HepG2 (cell line): ENCODE data around the gene DCTN3. TPM values are rescaled to one million over a fixed set of nuclear protein-coding genes. Genes with fewer than 3 reads are reported as not detected.

Source experiments
- ATAC-seq: fragments of 200-7000 bp; cut with Tn5 transposase; 3 replicates; pipeline ENCODE4 v1.9.1; 2020; ENCODE audit warnings: mild to moderate bottlenecking, moderate library complexity
- BruUV-seq: library from RNA; stranded (reverse); fragments of 400-500 nt; replicated peaks from 2 replicates; lab custom pipeline; 2021; lab: Mats Ljungman, UMichigan
- CTCF ChIA-PET: fragments of 300-600 bp; formaldehyde crosslinking; extraction: SDS; loops from one replicate; lab custom pipeline; 2021; ENCODE audit warnings: low total read pairs, inconsistent platforms, low intra/inter-chr PET ratio; lab: Yijun Ruan, JAX
- POLR2A ChIA-PET: fragments of 350-600 bp; sonication (Branson Sonifier 250); formaldehyde crosslinking; loops from one replicate; lab custom pipeline; 2020; ENCODE audit warnings: antibody characterized with exemption, inconsistent platforms; lab: Yijun Ruan, JAX
- DNase-seq: peaks from one replicate; pipeline ENCODE4 v3.0.0-alpha.2; 2015; ENCODE audit warnings: low spot score
- FAIRE-seq: peaks from 3 replicates; lab custom pipeline; 2011; peaks lifted over from hg19 to GRCh38; lab: Jason Lieb, UNC
- H2AFZ ChIP-seq: one replicate; pipeline ENCODE4 v1.6.1; 2011; ENCODE audit warnings: low read length, inconsistent platforms
- H3K27ac ChIP-seq: fragments of 300-600 bp; 3 replicates; pipeline ENCODE4 v1.8.0; 2011; ENCODE audit warnings: mixed run types, mild to moderate bottlenecking, mixed read lengths, low read length, inconsistent platforms; ENCODE audit not compliant: insufficient read depth; ENCODE audit errors: extremely low read length
- H3K27me3 ChIP-seq, 2 experiments: fragments of 200-600 bp in 1 of 2; 2 replicates in 1 of 2; 3 replicates in 1 of 2; pipeline versions ENCODE4 v1.6.0 to v1.8.0; 2011; ENCODE audit warnings: low read length in 2 of 2, mild to moderate bottlenecking in 2 of 2, moderate library complexity in 2 of 2, inconsistent platforms in 1 of 2; ENCODE audit not compliant: insufficient read depth in 2 of 2, control insufficient read depth in 1 of 2
- H3K36me3 ChIP-seq, 2 experiments: fragments of 200-600 bp in 1 of 2; replicated peaks in 1 of 2; 2 replicates in 1 of 2; 3 replicates in 1 of 2; pipeline versions ENCODE4 v1.5.1 to v1.8.0; 2011; ENCODE audit warnings: low read length in 2 of 2, inconsistent platforms in 1 of 2; ENCODE audit not compliant: insufficient read depth in 2 of 2, control insufficient read depth in 1 of 2
- H3K4me1 ChIP-seq: 2 replicates; pipeline ENCODE4 v1.5.1; 2012; ENCODE audit warnings: low read length, inconsistent platforms; ENCODE audit not compliant: insufficient read depth
- H3K4me2 ChIP-seq: 2 replicates; pipeline ENCODE4 v1.6.0; 2011; ENCODE audit warnings: low read depth, low read length, inconsistent platforms
- H3K4me3 ChIP-seq, 3 experiments: fragments of 200-600 bp in 1 of 3; sonication (generic), shearing (Covaris generic) in 1 of 3; replicated peaks in 1 of 3; 2 replicates each; pipeline ENCODE4 v1.5.1; 2011 to 2016; ENCODE audit warnings: low read length in 3 of 3, inconsistent platforms in 2 of 3, low read depth in 2 of 3, mild to moderate bottlenecking in 2 of 3, control low read depth in 1 of 3, mixed read lengths in 1 of 3; ENCODE audit not compliant: insufficient read depth in 1 of 3
- H3K79me2 ChIP-seq: one replicate; pipeline ENCODE4 v1.6.1; 2011; ENCODE audit warnings: low read length, inconsistent platforms; ENCODE audit not compliant: insufficient read depth
- H3K9ac ChIP-seq: 2 replicates; pipeline ENCODE4 v1.6.0; 2011; ENCODE audit warnings: mild to moderate bottlenecking, low read depth, low read length, inconsistent platforms; ENCODE audit not compliant: insufficient read depth
- H3K9me3 ChIP-seq: 2 replicates; pipeline ENCODE4 v1.5.1; 2012; ENCODE audit warnings: mild to moderate bottlenecking, low read length
- H4K20me1 ChIP-seq: 2 replicates; pipeline ENCODE4 v1.6.0; 2011; ENCODE audit warnings: inconsistent platforms, mild to moderate bottlenecking, low read length, moderate library complexity; ENCODE audit not compliant: insufficient read depth
- CHCHD3 ChIP-seq: sonication (generic); formaldehyde crosslinking; IDR thresholded peaks from 2 replicates; pipeline ENCODE4 v1.8.0; 2022; ENCODE audit warnings: mild to moderate bottlenecking, missing genetic modification reagents, moderate library complexity
- FLYWCH1 ChIP-seq: sonication (generic); formaldehyde crosslinking; IDR thresholded peaks from 2 replicates; pipeline ENCODE4 v1.8.1; 2023; ENCODE audit warnings: mild to moderate bottlenecking, missing genetic modification reagents
- HINFP ChIP-seq: sonication (generic); formaldehyde crosslinking; IDR thresholded peaks from 2 replicates; pipeline ENCODE4 v1.4.0; 2020; ENCODE audit warnings: low read depth, mild to moderate bottlenecking, missing genetic modification reagents
- HNF4A ChIP-seq: sonication (generic); formaldehyde crosslinking; IDR thresholded peaks from 2 replicates; pipeline ENCODE4 v1.4.0; 2020; ENCODE audit warnings: missing genetic modification reagents
- KLF9 ChIP-seq: IDR thresholded peaks from 2 replicates; pipeline ENCODE4 v1.6.1; 2016; ENCODE audit warnings: low read depth
- NCOA2 ChIP-seq: sonication (generic); formaldehyde crosslinking; IDR thresholded peaks from 2 replicates; pipeline ENCODE4 v1.8.0; 2022; ENCODE audit warnings: inconsistent platforms
- SMAD9 ChIP-seq: sonication (generic); formaldehyde crosslinking; IDR thresholded peaks from 2 replicates; pipeline ENCODE4 v1.5.1; 2020; ENCODE audit warnings: mild to moderate bottlenecking, missing genetic modification reagents
- U2AF1 ChIP-seq: fragments of 200-400 bp; formaldehyde crosslinking; optimal IDR thresholded peaks from 2 replicates; pipeline ENCODE3; 2017; ENCODE audit warnings: mild to moderate bottlenecking, low read depth, low read length
- ZBTB46 ChIP-seq: sonication (generic); formaldehyde crosslinking; IDR thresholded peaks from 2 replicates; pipeline ENCODE4 v1.4.0; 2020; ENCODE audit warnings: mild to moderate bottlenecking, missing genetic modification reagents, borderline replicate concordance
- ZFP36L2 ChIP-seq: sonication (generic); formaldehyde crosslinking; IDR thresholded peaks from 2 replicates; pipeline ENCODE4 v1.4.0; 2020; ENCODE audit warnings: missing genetic modification reagents
- ZNF124 ChIP-seq: sonication (generic); formaldehyde crosslinking; IDR thresholded peaks from 2 replicates; pipeline ENCODE4 v1.4.0; 2020; ENCODE audit warnings: missing genetic modification reagents
- WGBS: methylation state at CpG from one replicate; pipeline ENCODE4 v1.1.6; 2017; ENCODE audit warnings: low lambda C conversion rate; 5-methylcytosine and 5-hydroxymethylcytosine counted together
- in situ Hi-C: cut with HindIII; loops from 2 replicates; pipeline ENCODE4 v1.10.0; 2017; ENCODE audit warnings: low pct_unique_long_range_greater_than_20kb; ENCODE audit not compliant: extremely low pct_ligation_motif_present
- intact Hi-C: fragments of 100-400 bp; cut with micrococcal nuclease; formaldehyde crosslinking; loops from one replicate; pipeline ENCODE4 v1.10.0; 2022; ENCODE audit not compliant: unreplicated experiment
- polyA plus RNA-seq, 8 experiments: library from polyadenylated mRNA; depleted of rRNA in 3 of 8; stranded (reverse) in 7 of 8; unstranded in 1 of 8; fragments of >200 nt; fragmentation: Illumina TruSeq in 4 of 8; extraction: Trizol in 4 of 8; gene quantifications; 2 replicates each; pipeline versions ENCODE4 v1.2.1 to v1.2.3, GENCODE V29; 2011 to 2016; ENCODE audit warnings: low read depth in 4 of 8, missing spikeins in 1 of 8, mixed read lengths in 1 of 8; ENCODE audit not compliant: insufficient read depth in 1 of 8
- total RNA-seq, 5 experiments: library from RNA; depleted of rRNA; stranded (reverse); fragments of >200 nt; fragmentation: Illumina TruSeq; extraction: Trizol; gene quantifications; 2 replicates each; pipeline ENCODE4 v1.2.3, GENCODE V29; 2016; ENCODE audit warnings: low read depth in 1 of 5

Gene DCTN3
- total and polyA plus RNA-seq, 2 of the 13 experiments (the other 11 are each of a cell fraction or from before 2014, with no cell fraction given), result 27.4 to 34.5 TPM

GRCh38 chr9:34575241-34575640 lies 45.1 kb downstream of the DCTN3 start:
- peaks cover 13 to 81% of the 10 kb centered on the region in 2 experiments for H3K27me3 ChIP-seq

GRCh38 chr9:34574571-34574970 lies 45.7 kb downstream of the DCTN3 start:
- H3K9ac ChIP-seq, result no peak overlapping the region
- in situ Hi-C loops, result no loop called here
- ChIA-PET POLR2A (no interaction called here), CTCF (no interaction called here)
- no peak for DNase-seq
- no peaks in the 10 kb centered on the region for H3K36me3 ChIP-seq
- no peak overlapping the region for H3K27ac ChIP-seq
- no peak for FAIRE-seq
- no peaks in the 10 kb centered on the region for H4K20me1 ChIP-seq
- H3K9me3 ChIP-seq, result no peaks in the 10 kb centered on the region
- intact Hi-C loops, result no loop called here
- H3K4me2 ChIP-seq, result no peak overlapping the region
- H3K4me1 ChIP-seq, result no peaks in the 10 kb centered on the region
- no peaks in the 10 kb centered on the region for H3K79me2 ChIP-seq
- WGBS, result 41% methylated on average over 5 of the region's 12 CpGs
- no TSS peak for BruUV-seq
- no peak overlapping the region for H3K4me3 ChIP-seq
- H2AFZ ChIP-seq, result no peak overlapping the region
- no peak for TF ChIP-seq HNF4A (CRISPR knock-in tag)
- TF ChIP-seq NCOA2 (CRISPR knock-in tag), result no peak
- TF ChIP-seq CHCHD3, result no peak
- TF ChIP-seq FLYWCH1 (CRISPR knock-in tag), result no peak
- TF ChIP-seq ZNF124 (CRISPR knock-in tag), result no peak
- TF ChIP-seq SMAD9 (CRISPR knock-in tag), result no peak
- TF ChIP-seq ZFP36L2 (CRISPR knock-in tag), result no peak
- no peak for TF ChIP-seq HINFP
- no peak for TF ChIP-seq U2AF1
- TF ChIP-seq ZBTB46 (CRISPR knock-in tag), result no peak
- TF ChIP-seq, all 625 proteins: peak for 0
- H3K27me3 ChIP-seq, result peaks cover 11 to 80% of the 10 kb centered on the region in 2 experiments
- no peak for ATAC-seq

More at GRCh38 chr9:34575241-34575640, 45.1 kb downstream of the DCTN3 start:
- ChIA-PET CTCF (no interaction called here), POLR2A (no interaction called here)
- Histone ChIP-seq H3K36me3 (no peaks in the 10 kb centered on the region), H4K20me1 (no peaks in the 10 kb centered on the region), H3K4me3 (no peak overlapping the region), H3K9me3 (no peaks in the 10 kb centered on the region), H2AFZ (no peak overlapping the region), H3K4me2 (no peak overlapping the region), H3K4me1 (no peaks in the 10 kb centered on the region), H3K27ac (no peak overlapping the region), H3K9ac (no peak overlapping the region), H3K79me2 (no peaks in the 10 kb centered on the region)
- DNase-seq (no peak), ATAC-seq (no peak), FAIRE-seq (no peak)
- 31% methylated on average over 8 of the region's 8 CpGs for WGBS
- no TSS peak for BruUV-seq
- no peak for TF ChIP-seq KLF9 (CRISPR knock-in tag)
- in situ Hi-C loops, result no loop called here
- intact Hi-C loops, result no loop called here
